Measurements from ENCODE around the gene ATP10A.
"Not testable (repeated sequence)": the region's sequence is repeated elsewhere in the genome, so short reads cannot be mapped to it uniquely, and the experiment has no call there.

ATP10A gene

GRCh38 chr15:25664761-25665160, 198.4 kb downstream of the ATP10A start:
- DNase-seq (ENCODE audit: low spot score) (no peak), FAIRE-seq (no peak)

- FAIRE-seq (no peak), DNase-seq (ENCODE audit: low spot score) (no peak)
These were observed 199.6 kb downstream of the ATP10A start for GRCh38 chr15:25663515-25663914.

- no peak for DNase-seq (ENCODE audit: low spot score)
- FAIRE-seq: no peak
These were observed 201.2 kb downstream of the ATP10A start for GRCh38 chr15:25661898-25662297.

- FAIRE-seq (no peak), DNase-seq (ENCODE audit: low spot score) (no peak)
These were observed 203.9 kb downstream of the ATP10A start for GRCh38 chr15:25659251-25659650.

- no peak for FAIRE-seq
- no peak for DNase-seq (ENCODE audit: low spot score)
These were observed 204.6 kb downstream of the ATP10A start for GRCh38 chr15:25658560-25658959.

GRCh38 chr15:25655207-25655948, 207.7 kb downstream of the ATP10A start:
- DNase-seq (ENCODE audit: low spot score): no peak
- no peak for FAIRE-seq

- FAIRE-seq: no peak
- DNase-seq (ENCODE audit: low spot score): no peak
These were observed 209.8 kb downstream of the ATP10A start for GRCh38 chr15:25653371-25653770.

GRCh38 chr15:25652704-25653103, 210.4 kb downstream of the ATP10A start:
- FAIRE-seq (no peak), DNase-seq (ENCODE audit: low spot score) (no peak)

- FAIRE-seq (no peak), DNase-seq (ENCODE audit: low spot score) (no peak)
These were observed 213.7 kb downstream of the ATP10A start for GRCh38 chr15:25649390-25649789.

- FAIRE-seq (no peak), DNase-seq (ENCODE audit: low spot score) (no peak)
These were observed 220.0 kb downstream of the ATP10A start for GRCh38 chr15:25643120-25643519.

GRCh38 chr15:25641762-25642161, 221.4 kb downstream of the ATP10A start:
- FAIRE-seq (no peak), DNase-seq (ENCODE audit: low spot score) (no peak)

GRCh38 chr15:25641361-25641760, 221.8 kb downstream of the ATP10A start:
- DNase-seq (ENCODE audit: low spot score): no peak
- no peak for FAIRE-seq

- not testable (repeated sequence) for FAIRE-seq; DNase-seq (ENCODE audit: low spot score)
These were observed 222.2 kb downstream of the ATP10A start for GRCh38 chr15:25640959-25641358.

GRCh38 chr15:25640381-25640780, 222.7 kb downstream of the ATP10A start:
- DNase-seq (ENCODE audit: low spot score) (no peak), FAIRE-seq (no peak)

- not testable (repeated sequence) for FAIRE-seq; DNase-seq (ENCODE audit: low spot score)
These were observed 226.6 kb downstream of the ATP10A start for GRCh38 chr15:25636486-25636885.

GRCh38 chr15:25635191-25635590, 227.9 kb downstream of the ATP10A start:
- DNase-seq (ENCODE audit: low spot score): no peak
- no peak for FAIRE-seq

- FAIRE-seq: no peak
- DNase-seq (ENCODE audit: low spot score): no peak
These were observed 229.3 kb downstream of the ATP10A start for GRCh38 chr15:25633862-25634261.

GRCh38 chr15:25631971-25632370, 231.2 kb downstream of the ATP10A start:
- no peak for FAIRE-seq
- no peak for DNase-seq (ENCODE audit: low spot score)

Data from RCC 7860 (cell line).